NOMO-1 treated with dmso at 0.1 percent for 144 hours (cell line): ENCODE results near the gene EIF4E.
"Not testable (repeated sequence)": the region's sequence is repeated elsewhere in the genome, so short reads cannot be mapped to it uniquely, and the experiment has no call there.

ENCODE experiments used
- DNase-seq: peaks from one replicate; lab custom pipeline; 2025; ENCODE audit not compliant: unreplicated experiment; lab: John Stamatoyannopoulos, UW

EIF4E gene

DNA sequence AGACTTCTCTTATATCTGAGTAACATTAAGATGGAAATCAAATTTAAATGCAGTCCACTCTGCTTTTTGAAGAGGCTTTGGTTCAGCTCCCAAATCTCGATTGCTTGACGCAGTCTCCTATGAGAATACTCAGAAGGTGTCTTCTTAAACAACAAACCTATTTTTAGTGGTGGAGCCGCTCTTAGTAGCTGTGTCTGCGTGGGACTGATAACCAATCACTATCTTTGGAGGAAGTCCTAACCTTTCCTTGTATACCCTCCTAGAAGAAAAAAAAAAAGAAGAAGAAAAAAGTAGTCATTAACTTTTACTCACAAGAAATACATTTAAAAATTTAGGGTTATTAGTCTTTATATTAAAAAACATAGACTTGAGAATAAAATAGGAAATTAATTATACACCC is 48.0 kb downstream of the EIF4E start:
- DNase-seq = not testable (repeated sequence)

DNA sequence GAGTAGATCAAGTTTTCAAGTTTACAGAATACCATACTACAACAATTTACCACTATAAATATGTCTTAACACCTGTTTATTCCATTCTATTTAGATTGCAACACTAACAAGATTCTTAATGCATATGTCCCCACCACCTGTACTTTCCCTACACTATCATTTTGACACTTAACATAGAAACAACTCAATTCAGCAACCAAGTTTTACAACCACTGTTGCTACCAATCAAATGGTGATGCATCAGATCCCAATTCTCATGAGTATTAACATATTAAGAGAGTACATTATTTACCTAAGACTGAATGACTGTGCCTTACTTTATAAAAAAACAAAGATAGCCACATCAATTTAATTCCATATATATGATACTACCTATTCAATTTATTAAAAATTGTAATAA is 49.4 kb downstream of the EIF4E start:
- no peak for DNase-seq

DNA sequence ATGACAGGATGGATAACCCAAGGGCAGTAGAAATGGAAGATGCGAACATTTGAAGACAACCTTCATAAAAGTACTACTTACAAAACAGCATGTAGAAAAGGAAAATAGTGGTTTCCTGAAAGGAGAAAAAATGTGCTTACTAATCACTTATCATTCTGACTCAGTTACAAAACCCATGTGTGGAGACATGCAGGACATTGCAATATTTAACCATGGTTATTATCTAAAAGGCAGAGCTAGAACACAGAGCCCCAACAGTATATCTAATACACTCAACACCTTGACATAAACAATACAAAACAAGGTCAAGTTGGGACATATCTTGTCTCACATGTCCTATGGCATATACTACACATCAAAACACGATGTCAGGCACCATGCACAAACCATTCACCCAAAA is 55.9 kb downstream of the EIF4E start:
- no peak for DNase-seq

DNA sequence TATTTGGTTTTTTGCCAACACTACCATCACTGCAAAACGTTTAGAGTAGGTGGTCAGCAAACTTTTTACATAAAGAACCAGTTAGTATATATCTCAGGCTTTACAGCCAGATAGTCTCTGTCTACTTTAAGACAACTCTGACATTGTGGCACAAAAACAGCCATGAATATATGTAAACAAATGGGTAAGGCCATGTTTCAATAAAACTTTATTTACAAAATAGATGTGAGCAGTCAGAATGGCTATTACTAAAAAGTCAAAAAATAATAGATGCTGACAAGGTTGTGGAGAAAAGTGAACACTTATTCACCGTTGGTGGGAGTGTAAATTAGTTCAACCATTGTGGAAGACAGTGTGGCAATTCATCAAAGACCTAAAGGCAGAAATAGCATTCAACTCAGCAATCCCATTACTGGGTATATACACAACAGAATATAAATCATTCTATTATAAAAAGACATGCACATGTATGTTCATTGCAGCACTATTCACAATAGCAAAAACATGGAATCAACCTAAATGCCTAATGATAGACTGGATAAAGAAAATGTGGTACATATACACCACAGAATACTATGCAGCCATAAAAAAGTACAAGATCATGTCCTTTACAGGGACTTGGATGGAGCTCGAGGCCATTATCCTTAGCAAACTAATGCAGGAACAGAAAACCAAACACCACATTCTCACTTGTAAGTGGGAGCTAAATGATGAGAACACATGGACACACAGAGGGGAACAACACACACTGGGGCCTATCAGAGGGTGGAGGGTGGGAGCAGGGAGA is 56.6 kb downstream of the EIF4E start:
- not testable (repeated sequence) for DNase-seq

DNA sequence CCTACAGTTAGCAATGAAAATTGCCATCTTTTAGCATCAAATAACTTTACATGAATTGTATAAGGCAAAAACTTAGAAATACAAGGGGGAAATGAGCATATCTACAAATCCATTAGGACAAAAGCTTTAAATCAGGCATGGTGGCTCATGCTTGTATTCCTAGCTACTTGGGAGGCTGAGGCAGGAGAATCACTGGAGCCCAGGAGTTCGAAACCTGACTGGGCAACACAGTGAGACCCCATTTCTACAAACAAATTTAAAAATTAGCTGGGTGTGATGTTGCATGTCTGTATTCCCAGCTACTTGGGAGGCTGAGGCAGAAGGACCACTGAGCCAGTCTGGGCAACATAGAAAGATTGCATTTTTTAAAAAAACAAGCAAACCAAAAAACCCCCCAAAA is 61.3 kb downstream of the EIF4E start:
- DNase-seq = no peak

DNA sequence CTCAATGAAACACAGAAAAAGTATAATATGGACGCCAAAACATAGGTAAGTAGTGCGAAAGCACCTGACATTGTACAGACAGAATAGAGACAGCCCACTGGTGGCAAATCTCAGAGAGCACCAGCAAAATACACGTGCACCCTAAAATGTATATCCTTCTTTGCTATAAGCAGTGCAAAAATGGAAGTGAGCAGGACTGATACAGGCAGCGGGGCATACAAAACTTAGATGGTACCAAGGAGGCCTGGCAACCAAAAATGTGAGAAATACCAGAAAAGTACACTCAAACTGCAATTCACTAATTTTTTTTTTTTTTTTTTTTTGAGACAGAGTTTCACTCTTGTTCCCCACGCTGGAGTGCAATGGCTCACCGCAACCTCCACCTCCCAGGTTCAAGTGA is 63.9 kb downstream of the EIF4E start:
- DNase-seq = no peak

DNA sequence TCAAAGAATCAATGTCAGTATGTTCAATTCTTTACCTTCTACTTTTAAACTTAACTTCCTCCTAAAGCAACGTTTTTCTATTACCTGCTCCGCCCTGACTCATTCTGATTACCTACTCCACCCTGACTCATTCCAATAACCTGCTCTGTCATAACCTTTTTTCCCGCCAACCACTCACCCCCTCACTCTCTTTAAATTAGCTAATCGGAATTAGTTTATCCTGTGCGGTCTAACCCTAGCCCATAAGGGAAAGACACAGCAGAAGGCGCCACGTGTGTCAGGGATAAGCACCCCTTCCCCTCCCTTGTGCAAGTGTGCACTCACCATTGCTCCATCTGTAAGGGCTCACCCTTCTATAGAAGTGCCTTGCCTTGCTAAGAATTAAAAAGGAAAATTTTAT is 64.4 kb downstream of the EIF4E start:
- DNase-seq = no peak

DNA sequence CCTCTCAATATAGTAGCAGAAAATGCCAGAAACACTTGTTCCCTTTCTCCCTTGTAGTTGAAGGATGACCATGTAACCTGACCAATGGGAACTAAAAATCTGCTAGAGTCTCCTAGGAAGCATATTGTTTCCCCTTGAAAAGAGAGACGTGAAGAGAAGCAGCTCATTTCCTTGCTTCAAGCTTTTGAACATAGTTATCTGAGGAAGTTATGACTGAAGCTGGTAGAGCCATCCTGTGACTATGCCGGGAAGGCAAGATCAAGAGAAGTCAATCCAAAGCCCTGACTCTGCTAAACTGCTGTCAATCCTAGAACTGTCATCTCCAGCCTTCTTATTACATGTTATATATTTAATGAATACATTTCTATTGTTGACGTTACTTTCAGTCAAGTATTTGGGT is 66.6 kb downstream of the EIF4E start:
- no peak for DNase-seq

DNA sequence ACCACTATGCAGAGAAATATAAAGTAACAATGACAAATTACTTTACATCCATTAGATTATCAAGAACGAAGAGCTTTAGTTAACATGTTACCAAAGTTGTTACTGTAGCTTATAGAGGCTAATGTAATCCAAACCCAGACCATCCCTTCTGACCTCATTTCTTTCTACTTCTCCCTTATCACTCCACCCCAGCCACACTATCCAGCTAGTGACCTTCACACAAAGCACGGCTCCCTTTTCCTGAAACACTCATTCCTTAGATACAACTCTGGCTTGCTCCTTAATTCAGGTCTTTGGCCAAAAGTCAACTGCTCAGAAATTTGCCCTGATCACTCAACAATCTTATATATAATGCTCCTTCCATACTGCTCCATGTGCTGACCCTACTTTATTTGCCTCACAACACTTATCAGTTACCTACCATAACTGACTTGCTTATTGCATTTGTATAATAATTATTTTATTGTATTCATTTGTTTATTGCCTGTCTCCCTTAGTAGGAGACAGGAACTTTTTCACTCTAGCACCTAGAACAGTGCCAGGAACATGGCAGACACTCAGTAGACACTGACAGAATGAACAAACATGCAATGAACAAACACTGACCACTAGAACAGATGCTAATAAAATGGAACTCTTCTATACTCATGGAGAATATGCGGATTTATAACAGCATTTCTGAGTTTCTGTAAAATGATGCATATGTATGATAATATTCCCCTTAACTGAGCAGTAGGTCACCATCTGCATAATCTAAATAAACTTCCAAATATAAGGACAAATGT is 67.6 kb downstream of the EIF4E start:
- DNase-seq = no peak

DNA sequence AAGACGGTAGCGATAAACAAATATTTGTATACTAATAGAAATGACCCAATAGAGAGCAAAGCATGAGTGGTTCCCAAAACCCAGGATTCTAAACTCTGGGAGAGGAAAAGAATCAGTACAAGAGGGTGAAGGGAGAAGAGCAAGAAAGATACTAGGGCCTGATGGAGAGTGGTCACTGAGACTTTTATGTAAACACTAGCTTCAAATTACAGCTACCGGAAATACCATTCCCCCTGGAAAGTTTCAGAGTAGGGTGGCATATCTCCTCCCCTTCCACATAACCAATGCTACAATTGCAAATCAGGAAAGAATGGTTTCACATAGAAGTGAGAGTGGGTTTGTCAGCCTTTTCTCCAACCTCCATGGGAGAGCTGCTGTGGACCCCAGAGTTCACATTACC is 77.1 kb downstream of the EIF4E start:
- DNase-seq = no peak

DNA sequence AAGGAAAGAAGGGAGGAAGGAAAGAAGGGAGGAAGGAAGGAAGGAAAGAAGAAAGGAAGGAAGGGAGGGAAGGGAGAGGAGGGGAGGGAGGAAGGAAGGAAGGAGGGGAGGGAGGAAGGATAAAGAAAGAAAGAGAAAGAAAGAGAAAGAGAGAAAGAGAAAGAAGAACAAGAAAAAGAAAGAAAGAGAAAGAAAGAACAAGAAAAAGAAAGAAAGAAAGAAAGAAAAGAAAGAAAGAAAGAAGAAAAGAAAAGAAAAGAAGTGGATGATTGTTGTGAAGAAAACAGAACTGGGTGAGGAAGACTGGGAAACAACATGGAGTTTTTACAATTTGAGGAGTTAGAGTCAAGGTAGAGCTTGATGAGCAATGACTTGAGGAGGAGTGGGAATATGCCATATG is 78.0 kb downstream of the EIF4E start:
- DNase-seq = no peak

DNA sequence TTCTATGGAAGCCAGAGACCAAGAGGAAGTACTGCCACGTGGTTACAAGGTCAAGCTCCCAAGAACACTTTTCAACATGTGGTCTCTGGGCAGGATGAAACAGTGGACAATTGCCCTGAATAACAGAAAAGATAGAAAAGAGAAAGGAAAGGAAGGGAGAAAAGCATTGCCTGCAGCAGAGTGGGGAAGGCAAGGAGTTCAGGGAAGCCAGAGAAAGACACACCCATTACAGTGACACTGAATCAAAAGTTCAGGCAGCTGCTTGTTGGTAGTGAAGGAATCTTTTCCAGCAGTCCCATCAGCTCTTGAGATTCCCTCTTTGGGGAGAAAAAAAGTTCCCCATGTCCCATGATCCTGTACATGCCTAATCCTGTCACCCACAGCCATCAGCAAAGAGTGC is 80.5 kb downstream of the EIF4E start:
- no peak for DNase-seq

DNA sequence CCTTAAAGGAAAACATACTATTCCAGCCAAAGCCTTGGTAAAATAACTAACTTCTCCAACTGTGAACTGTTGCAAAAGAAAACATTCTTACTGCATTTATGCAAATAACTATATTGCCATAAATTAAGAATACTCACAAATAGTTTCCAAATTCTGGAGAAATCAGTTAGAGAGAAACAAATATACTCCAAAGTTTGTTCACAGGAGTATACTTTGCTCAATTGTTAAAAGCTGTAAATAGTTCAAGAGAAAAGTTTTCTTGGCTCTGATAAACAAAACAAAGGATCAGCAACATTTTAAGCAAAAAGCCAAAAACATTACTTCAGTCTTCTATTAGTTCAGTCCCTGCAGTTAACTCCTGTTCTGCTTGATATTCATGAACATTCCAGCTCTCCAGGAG is 83.0 kb downstream of the EIF4E start:
- DNase-seq = no peak

DNA sequence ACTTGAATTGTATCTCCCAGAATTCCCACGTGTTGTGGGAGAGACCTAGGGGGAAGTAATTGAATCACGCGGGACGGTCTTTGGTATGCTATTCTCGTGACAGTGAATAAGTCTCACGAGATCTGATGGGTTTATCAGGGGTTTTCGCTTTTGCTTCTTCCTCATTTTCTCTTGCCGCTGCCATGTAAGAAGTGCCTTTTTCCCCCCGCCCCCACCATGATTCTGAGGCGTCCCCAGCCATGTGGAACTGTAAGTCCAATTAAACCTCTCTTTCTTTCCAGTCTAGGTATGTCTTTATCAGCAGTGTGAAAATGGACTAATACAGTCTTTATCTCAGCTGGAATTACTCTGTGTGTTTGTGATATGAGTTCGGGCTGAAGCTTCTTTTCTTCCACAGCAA is 86.0 kb downstream of the EIF4E start:
- not testable (repeated sequence) for DNase-seq

DNA sequence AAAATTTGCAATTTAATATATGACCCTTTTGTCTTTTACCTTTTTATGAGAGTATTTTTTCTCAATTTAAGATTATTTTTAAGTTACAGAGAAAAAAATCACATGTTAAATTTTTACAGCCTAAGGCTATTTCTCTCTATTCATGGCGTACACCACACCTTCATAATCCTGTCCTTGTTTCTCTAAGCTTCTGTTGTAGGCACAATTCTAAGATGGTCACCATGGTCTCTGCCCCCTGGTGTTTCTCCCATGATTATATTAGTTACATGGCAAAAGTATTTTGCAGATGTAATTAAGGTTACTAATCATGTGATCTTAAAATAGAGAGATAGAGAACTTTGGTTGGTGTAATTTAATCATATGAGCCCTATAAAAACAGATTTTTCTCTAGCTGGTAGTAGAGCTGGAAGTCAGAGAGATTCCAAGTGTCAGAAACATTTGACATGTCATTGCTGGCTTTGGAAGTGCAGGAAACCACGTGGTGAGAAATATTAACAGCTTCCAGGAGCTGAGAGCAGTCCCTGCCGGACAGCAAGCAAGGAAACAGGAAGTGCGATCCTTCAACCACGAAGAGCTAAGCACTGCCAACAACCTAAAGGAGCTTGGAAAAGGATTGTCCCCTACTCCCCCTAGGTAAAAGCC is 89.8 kb downstream of the EIF4E start:
- DNase-seq = no peak

DNA sequence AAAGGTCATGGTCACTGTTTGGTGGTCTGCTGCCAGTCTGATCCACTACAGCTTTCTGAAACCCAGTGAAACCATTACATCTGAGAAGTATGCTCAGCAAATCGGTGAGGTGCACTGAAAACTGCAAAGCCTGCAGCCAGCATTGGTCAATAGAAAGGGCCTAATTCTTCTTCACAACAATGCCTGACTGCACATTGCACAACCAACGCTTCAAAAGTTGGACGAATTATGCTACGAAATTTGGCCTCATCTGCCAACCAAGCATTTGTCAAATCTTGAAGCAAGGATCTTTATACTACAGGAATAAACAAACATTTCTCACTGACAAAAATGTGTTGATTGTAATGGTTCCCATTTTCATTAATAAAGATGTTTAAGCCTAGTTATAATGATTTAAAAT is 90.4 kb downstream of the EIF4E start:
- DNase-seq = no peak

DNA sequence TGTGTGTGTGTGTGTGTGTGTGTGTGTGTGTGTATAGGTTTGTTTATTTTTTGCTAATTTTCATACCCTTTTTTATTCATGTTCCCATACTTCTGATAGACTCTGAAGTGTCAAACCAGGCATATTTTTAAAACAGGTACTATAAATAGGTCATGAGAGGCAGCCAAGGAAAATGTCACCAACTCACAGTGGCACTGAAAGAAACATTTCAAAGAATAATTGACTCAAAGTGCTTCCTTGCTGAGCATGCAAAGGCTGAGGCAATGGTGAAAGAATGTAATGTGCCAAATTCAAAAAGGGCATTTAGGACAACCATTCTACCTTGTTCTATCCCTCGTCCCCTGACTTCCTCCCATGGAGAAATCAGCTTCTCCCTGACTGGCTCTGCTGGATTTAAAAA is 95.5 kb downstream of the EIF4E start:
- DNase-seq = no peak

DNA sequence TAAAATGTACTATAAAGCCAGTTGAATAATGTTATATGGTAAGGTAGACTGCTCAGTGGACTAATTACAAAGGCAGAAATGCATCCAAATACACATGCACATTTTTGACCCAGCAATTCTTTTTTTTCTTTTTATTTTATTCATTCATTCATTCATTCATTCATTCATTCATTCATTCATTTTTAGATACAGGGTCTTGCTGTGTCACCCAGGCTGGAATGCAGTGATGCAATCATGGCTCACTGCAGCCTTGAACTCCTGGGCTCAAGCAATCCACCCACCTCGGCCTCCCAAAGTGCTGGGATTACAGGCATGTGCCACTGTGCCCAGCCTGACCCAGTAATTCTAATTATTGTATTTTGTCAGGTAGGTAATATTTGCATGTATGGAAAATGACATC is 97.9 kb downstream of the EIF4E start:
- DNase-seq = not testable (repeated sequence)
